Stomach (tissue), 9 donors: Measurements from ENCODE around the gene FICD. TPM values are rescaled to one million over a fixed set of nuclear protein-coding genes. Genes with fewer than 3 reads are reported as not detected.

Experiments used
- DNase-seq, 2 donors: peaks; one replicate each; pipeline versions ENCODE4 v3.0.0 to v3.0.0-alpha.2; 2013 to 2019
- H3K27ac ChIP-seq, 5 donors: fragments of 200-600 bp in 4 of 5; sonication (generic) in 4 of 5; one replicate each; pipeline ENCODE4 v1.5.1; 2013 to 2019; ENCODE audit warnings: mild to moderate bottlenecking in 1 of 5, moderate library complexity in 1 of 5
- H3K27me3 ChIP-seq, 3 donors: fragments of 200-600 bp; sonication (generic); one replicate each; pipeline ENCODE4 v1.5.1; 2017 to 2019; ENCODE audit warnings: mixed run types in 1 of 3
- H3K36me3 ChIP-seq, 4 donors: fragments of 200-600 bp; sonication (generic); 1 replicate in 3 of 4; 2 replicates in 1 of 4; pipeline ENCODE4 v1.5.1; 2016 to 2019
- H3K4me1 ChIP-seq, 4 donors: fragments of 200-600 bp; sonication (generic); one replicate each; pipeline ENCODE4 v1.5.1; 2016 to 2019
- H3K4me3 ChIP-seq, 4 donors: fragments of 200-600 bp; sonication (generic) in 3 of 4; one replicate each; pipeline ENCODE4 v1.5.1; 2016 to 2019; ENCODE audit warnings: mild to moderate bottlenecking in 1 of 4
- H3K9me3 ChIP-seq, 4 donors: fragments of 200-600 bp; sonication (generic); one replicate each; pipeline ENCODE4 v1.5.1; 2016 to 2019
- CTCF ChIP-seq, 7 experiments: fragments of 450-650 bp in 4 of 7; fragments of 200-600 bp in 3 of 7; sonication (generic) in 3 of 7; IDR thresholded peaks; one replicate each; pipeline ENCODE4 v1.5.1; 2016 to 2019; ENCODE audit warnings: antibody characterized with exemption in 7 of 7, control low read depth in 2 of 7, mild to moderate bottlenecking in 1 of 7
- EP300 ChIP-seq: sonication (generic); formaldehyde crosslinking; IDR thresholded peaks from one replicate; pipeline ENCODE4 v1.6.1; 2017; ENCODE audit warnings: antibody characterized with exemption
- POLR2A ChIP-seq, 4 donors: fragments of 450-650 bp; IDR thresholded peaks; one replicate each; pipeline ENCODE4 v1.6.1; 2016; ENCODE audit warnings: antibody characterized with exemption in 4 of 4, control low read depth in 2 of 4, mild to moderate bottlenecking in 1 of 4, moderate library complexity in 1 of 4
- POLR2AphosphoS5 ChIP-seq, 3 donors: sonication (generic); formaldehyde crosslinking; IDR thresholded peaks; one replicate each; pipeline ENCODE4 v1.6.1; 2016; ENCODE audit warnings: antibody characterized with exemption in 3 of 3
- WGBS, 5 donors: extraction: QIAGEN DNeasy Blood & Tissue Kit in 3 of 5; methylation state at CpG; one replicate each; pipeline versions ENCODE4 v1.1.5 to v1.1.7; 2013 to 2018; 5-methylcytosine and 5-hydroxymethylcytosine counted together
- intact Hi-C: fragments of 100-400 bp; cut with DNase I; formaldehyde crosslinking; loops from one replicate; pipeline ENCODE4 v1.15.1; 2023; ENCODE audit warnings: low total_unique reads
- polyA plus RNA-seq, 3 donors: library from polyadenylated mRNA; stranded (reverse); fragments of 200-250 nt; gene quantifications; one replicate each; pipeline ENCODE4 v1.2.3, GENCODE V29; 2013
- total RNA-seq, 5 donors: library from RNA; depleted of rRNA; stranded (reverse); fragments of >200 nt; gene quantifications; one replicate each; pipeline versions ENCODE4 v1.1.0 to v1.2.3, GENCODE V29; 2014 to 2016
- donor health status: healthy with polysubstance abuse.
- donor health status: Bipolar disorder and iron deficiency.
- donor health status: healthy.

FICD gene
- total and polyA plus RNA-seq, 8 donors, result 1.2 to 26.3 (median 5.0) TPM

GRCh38 chr12:108567406-108568337, 52.6 kb downstream of the FICD start:
- Histone ChIP-seq H3K36me3 (peaks cover 33 to 65% (median 61%) of the 10 kb centered on the region in 4 donors), H3K27ac (peak overlapping the region in 3 of 5 donors; percentile 63 to 96 (median 83)), H3K4me3 (no peak overlapping the region), H3K27me3 (no peaks in the 10 kb centered on the region), H3K9me3 (no peaks in the 10 kb centered on the region), H3K4me1 (peaks cover 8 to 60% (median 31%) of the 10 kb centered on the region in 4 donors)
- TF ChIP-seq CTCF (IDR thresholded peaks at IDR 0.05), result no peak
- no peak for TF ChIP-seq POLR2AphosphoS5 (IDR thresholded peaks at IDR 0.05)
- 55 to 72% (median 63%) methylated on average over 7 of the region's 7 CpGs for WGBS, 5 donors
- intact Hi-C loops, result loop anchor here (5.0 to 10.0 kb wide), 2 partner anchors 55 to 237 kb away; no protein-coding TSS in a partner anchor
- DNase-seq, result no peak

- Histone ChIP-seq H3K27ac (peak overlapping the region in 4 of 5 donors; percentile 25 to 83 (median 58)), H3K9me3 (no peaks in the 10 kb centered on the region), H3K27me3 (no peaks in the 10 kb centered on the region), H3K4me1 (peaks cover 8 to 54% (median 24%) of the 10 kb centered on the region in 4 donors), H3K36me3 (peaks cover 33 to 65% (median 61%) of the 10 kb centered on the region in 4 donors), H3K4me3 (no peak overlapping the region)
- peak in 1 of 2 donors; percentile 64 for DNase-seq
- intact Hi-C loops, result loop anchor here (5.0 to 10.0 kb wide), 2 partner anchors 54 to 236 kb away; no protein-coding TSS in a partner anchor
- 71 to 79% (median 74%) methylated on average over 10 of the region's 10 CpGs for WGBS, 5 donors
- TF ChIP-seq EP300, result no peak
- no peak for TF ChIP-seq CTCF (IDR thresholded peaks at IDR 0.05)
- TF ChIP-seq POLR2A (IDR thresholded peaks at IDR 0.05), result no peak
- TF ChIP-seq POLR2AphosphoS5 (IDR thresholded peaks at IDR 0.05), result no peak
These were observed 53.5 kb downstream of the FICD start for GRCh38 chr12:108568338-108569154.

Other genes with a start within 250 kb of the FICD start
- 10 to 100 TPM in 1 of 5 donors, 1 to 10 TPM in 3, under 1 TPM in 1; 0.45 to 46.1 (median 6.4) TPM for gene CMKLR1, start 176.0 kb upstream of the FICD start, total RNA-seq
- 1 to 10 TPM in 2 of 3 donors, under 1 TPM in 1; 0.73 to 2.6 (median 1.2) TPM for gene CMKLR1, start 176.0 kb upstream of the FICD start, polyA plus RNA-seq
- 100 to 1,000 TPM in 1 of 5 donors, 10 to 100 TPM in 4; 47.2 to 106 (median 56.2) TPM for gene SART3, start 45.9 kb downstream of the FICD start, total RNA-seq
- 10 to 100 TPM; 11.7 to 12.4 (median 12.0) TPM for gene SART3, start 45.9 kb downstream of the FICD start, polyA plus RNA-seq
- 100 to 1,000 TPM in 3 of 5 donors, 10 to 100 TPM in 2; 83.3 to 251 (median 154) TPM for gene ISCU, start 47.3 kb downstream of the FICD start, total RNA-seq
- 100 to 1,000 TPM; 140 to 256 (median 177) TPM for gene ISCU, start 47.3 kb downstream of the FICD start, polyA plus RNA-seq
- gene TMEM119, start 82.8 kb downstream of the FICD start, total RNA-seq, result 10 to 100 TPM in 2 of 5 donors, under 1 TPM in 2, not detected in 1; 0.45 to 16.2 (median 6.0) TPM
- 10 to 100 TPM in 2 of 3 donors, 1 to 10 TPM in 1; 1.3 to 17.1 (median 14.8) TPM for gene TMEM119, start 82.8 kb downstream of the FICD start, polyA plus RNA-seq
- 1 to 10 TPM; 1.2 to 6.1 (median 2.4) TPM for gene SELPLG, start 118.6 kb downstream of the FICD start, total RNA-seq
- gene SELPLG, start 118.6 kb downstream of the FICD start, polyA plus RNA-seq, result 1 to 10 TPM; 1.7 to 4.1 (median 3.5) TPM
- gene CORO1C, start 216.2 kb downstream of the FICD start, total RNA-seq, result 100 to 1,000 TPM; 143 to 392 (median 188) TPM
- 10 to 100 TPM; 27.4 to 45.4 (median 44.1) TPM for gene CORO1C, start 216.2 kb downstream of the FICD start, polyA plus RNA-seq